ENCODE data around the gene ANXA4. TPM values are rescaled to one million over a fixed set of nuclear protein-coding genes. Genes with fewer than 3 reads are reported as not detected.

ANXA4 gene
- total RNA-seq, 1 experiment from 2014 or later, result 51.1 TPM

DNA sequence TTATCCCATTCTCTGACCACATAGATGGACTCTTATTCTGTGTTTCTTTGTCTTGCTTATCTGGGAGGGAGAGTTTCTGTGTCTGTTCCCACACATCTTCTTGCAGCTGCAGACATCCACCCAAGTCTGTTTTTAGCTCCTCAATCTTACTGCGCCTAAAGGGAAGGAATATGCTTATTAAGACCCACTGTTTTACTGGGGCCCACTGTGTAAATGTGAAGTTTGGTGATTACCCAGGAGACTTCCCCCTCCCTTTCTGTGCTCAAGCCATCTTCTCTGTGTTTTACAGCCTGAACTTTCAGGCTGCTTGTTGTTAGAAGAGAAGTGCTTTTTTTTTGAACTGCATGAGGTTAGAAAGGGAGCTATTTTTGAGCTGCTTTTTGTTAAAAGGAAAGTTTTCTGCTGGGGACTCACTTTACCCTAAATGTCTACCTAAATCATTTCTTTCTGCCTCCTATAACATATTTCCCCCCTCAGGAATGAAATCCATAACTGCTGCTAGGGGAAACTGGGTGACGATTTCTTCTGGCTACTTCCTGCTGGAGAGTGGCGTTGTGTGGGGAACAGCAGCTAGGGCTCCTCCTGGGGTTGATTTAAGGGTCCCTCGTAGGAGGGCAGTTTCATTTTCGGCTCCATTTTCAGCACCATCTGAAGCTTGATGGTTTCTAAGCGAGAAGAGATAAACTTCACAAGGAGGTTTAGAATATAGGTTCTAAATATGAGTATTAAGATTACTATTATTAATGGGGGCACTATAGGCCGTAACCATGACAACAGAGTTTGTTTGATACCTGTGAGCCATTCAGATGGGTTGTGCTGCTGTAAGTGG is 48.1 kb downstream of the ANXA4 start:
- no TSS peak for BruUV-seq (replicated peaks)

DNA sequence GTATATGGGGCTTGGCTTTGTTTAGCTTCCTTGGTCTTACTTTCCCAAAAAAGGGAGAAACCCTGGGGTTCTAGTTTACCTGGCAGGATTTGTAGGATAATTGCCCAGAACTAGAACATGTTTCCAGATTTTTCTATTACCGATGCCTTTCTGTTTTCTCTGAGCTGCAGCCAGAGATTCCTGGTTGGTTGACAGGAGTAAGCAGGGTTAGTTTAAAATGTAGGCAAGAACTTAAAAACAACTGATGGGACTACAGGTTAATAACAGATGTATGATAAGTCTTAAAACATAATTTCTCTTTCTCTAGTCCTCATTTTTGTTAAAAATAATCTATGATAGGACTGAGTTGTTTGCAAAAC is 48.6 kb downstream of the ANXA4 start:
- BruUV-seq (replicated peaks), result no TSS peak
- POLR2A ChIA-PET (ENCODE audit: unreplicated experiment), result no interaction called here
- no peaks in the 10 kb centered on the region for H4K20me1 ChIP-seq (ENCODE audit: low read length)
- H3K27ac ChIP-seq (ENCODE audit: low read length), result no peak overlapping the region
- intact Hi-C loops (cut with micrococcal nuclease), result no loop called here
- ATAC-seq (no peak), DNase-seq (no peak)
- no peaks in the 10 kb centered on the region for H3K27me3 ChIP-seq (ENCODE audit: low read length)
- H2AFZ ChIP-seq (ENCODE audit: low read length), result no peak overlapping the region
- CTCF ChIA-PET, result no interaction called here
- H3K9me2 ChIP-seq (replicated peaks; ENCODE audit: low read length), result no peaks in the 10 kb centered on the region
- no peak for TF ChIP-seq EZH2 (IDR thresholded peaks at IDR 0.05; ENCODE audit: low read length, unreplicated experiment)
- TF ChIP-seq, protein P1, sequence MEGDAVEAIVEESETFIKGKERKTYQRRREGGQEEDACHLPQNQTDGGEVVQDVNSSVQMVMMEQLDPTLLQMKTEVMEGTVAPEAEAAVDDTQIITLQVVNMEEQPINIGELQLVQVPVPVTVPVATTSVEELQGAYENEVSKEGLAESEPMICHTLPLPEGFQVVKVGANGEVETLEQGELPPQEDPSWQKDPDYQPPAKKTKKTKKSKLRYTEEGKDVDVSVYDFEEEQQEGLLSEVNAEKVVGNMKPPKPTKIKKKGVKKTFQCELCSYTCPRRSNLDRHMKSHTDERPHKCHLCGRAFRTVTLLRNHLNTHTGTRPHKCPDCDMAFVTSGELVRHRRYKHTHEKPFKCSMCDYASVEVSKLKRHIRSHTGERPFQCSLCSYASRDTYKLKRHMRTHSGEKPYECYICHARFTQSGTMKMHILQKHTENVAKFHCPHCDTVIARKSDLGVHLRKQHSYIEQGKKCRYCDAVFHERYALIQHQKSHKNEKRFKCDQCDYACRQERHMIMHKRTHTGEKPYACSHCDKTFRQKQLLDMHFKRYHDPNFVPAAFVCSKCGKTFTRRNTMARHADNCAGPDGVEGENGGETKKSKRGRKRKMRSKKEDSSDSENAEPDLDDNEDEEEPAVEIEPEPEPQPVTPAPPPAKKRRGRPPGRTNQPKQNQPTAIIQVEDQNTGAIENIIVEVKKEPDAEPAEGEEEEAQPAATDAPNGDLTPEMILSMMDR (conservative IDR thresholded peaks at IDR 0.05; ENCODE audit: low read depth, low read length), result no peak
- TF ChIP-seq EZH2phosphoT487 (IDR thresholded peaks at IDR 0.05; ENCODE audit: borderline replicate concordance, low read length), result no peak
- no peaks in the 10 kb centered on the region for H3K79me2 ChIP-seq (ENCODE audit: low read length)
- no peaks in the 10 kb centered on the region for H3K9me3 ChIP-seq (ENCODE audit: low read length)
- H3K4me2 ChIP-seq (ENCODE audit: low read length), result no peak overlapping the region
- no peaks in the 10 kb centered on the region for H3F3A ChIP-seq (ENCODE audit: low read length, unreplicated experiment)
- no peak overlapping the region for H3K4me3 ChIP-seq (ENCODE audit: low read length)
- H3K9ac ChIP-seq (ENCODE audit: low read length), result no peak overlapping the region
- no peaks in the 10 kb centered on the region for H3K4me1 ChIP-seq (ENCODE audit: insufficient read depth, low read length)
- H3K36me3 ChIP-seq (ENCODE audit: low read depth, low read length), result no peaks in the 10 kb centered on the region; the same call in 1 of the 2 replicates

More for the DNA sequence above, 48.1 kb downstream of the ANXA4 start:
- ATAC-seq (no peak), DNase-seq (no peak)
- Histone ChIP-seq H3K4me2 (ENCODE audit: low read length) (no peak overlapping the region), H3K9ac (ENCODE audit: low read length) (no peak overlapping the region), H3K79me2 (ENCODE audit: low read length) (no peaks in the 10 kb centered on the region), H3K27me3 (ENCODE audit: low read length) (no peaks in the 10 kb centered on the region), H3K36me3 (ENCODE audit: low read depth, low read length) (no peaks in the 10 kb centered on the region; the same call in 1 of the 2 replicates), H3K27ac (ENCODE audit: low read length) (no peak overlapping the region), H3K4me3 (ENCODE audit: low read length) (no peak overlapping the region), H3F3A (ENCODE audit: low read length, unreplicated experiment) (no peaks in the 10 kb centered on the region), H4K20me1 (ENCODE audit: low read length) (no peaks in the 10 kb centered on the region), H3K4me1 (ENCODE audit: insufficient read depth, low read length) (no peaks in the 10 kb centered on the region), H3K9me3 (ENCODE audit: low read length) (no peaks in the 10 kb centered on the region), H2AFZ (ENCODE audit: low read length) (no peak overlapping the region), H3K9me2 (replicated peaks; ENCODE audit: low read length) (no peaks in the 10 kb centered on the region)
- intact Hi-C loops (cut with micrococcal nuclease), result no loop called here
- CTCF ChIA-PET, result no interaction called here
- TF ChIP-seq, protein P1 (conservative IDR thresholded peaks at IDR 0.05; ENCODE audit: low read depth, low read length), result no peak
- TF ChIP-seq EZH2phosphoT487 (IDR thresholded peaks at IDR 0.05; ENCODE audit: borderline replicate concordance, low read length) (no peak), EZH2 (IDR thresholded peaks at IDR 0.05; ENCODE audit: low read length, unreplicated experiment) (no peak)
- POLR2A ChIA-PET (ENCODE audit: unreplicated experiment), result interaction anchor here (0.6 kb wide), 1 partner anchor 11 kb away, joined by 20 read pairs; no protein-coding TSS in a partner anchor

DNA sequence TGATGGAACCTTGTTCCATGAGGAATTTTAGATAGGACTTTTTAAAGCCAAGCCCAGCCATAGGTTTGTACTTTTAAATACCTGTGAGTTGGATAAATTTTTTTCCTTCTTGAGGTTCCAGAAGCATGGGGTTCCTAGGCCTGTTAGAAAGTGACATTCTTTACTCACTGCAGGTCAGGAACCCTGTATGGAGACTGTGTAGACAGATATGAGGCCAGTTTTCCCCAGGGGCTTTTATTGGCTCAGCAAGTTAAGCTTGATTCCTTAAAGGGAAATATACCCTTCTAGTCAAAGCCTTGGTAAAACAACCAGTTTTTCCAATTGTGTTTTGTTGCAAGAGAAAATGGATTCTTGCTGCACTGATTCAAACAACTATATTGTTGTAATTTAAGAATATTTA is 49.1 kb downstream of the ANXA4 start:
- Histone ChIP-seq H3K9me3 (ENCODE audit: low read length) (no peaks in the 10 kb centered on the region), H3K27me3 (ENCODE audit: low read length) (no peaks in the 10 kb centered on the region), H3K36me3 (ENCODE audit: low read depth, low read length) (no peaks in the 10 kb centered on the region; the same call in 1 of the 2 replicates), H3K4me2 (ENCODE audit: low read length) (no peak overlapping the region), H3F3A (ENCODE audit: low read length, unreplicated experiment) (no peaks in the 10 kb centered on the region), H3K9ac (ENCODE audit: low read length) (no peak overlapping the region), H3K4me3 (ENCODE audit: low read length) (no peak overlapping the region), H3K4me1 (ENCODE audit: insufficient read depth, low read length) (no peaks in the 10 kb centered on the region), H2AFZ (ENCODE audit: low read length) (no peak overlapping the region), H3K9me2 (replicated peaks; ENCODE audit: low read length) (no peaks in the 10 kb centered on the region), H4K20me1 (ENCODE audit: low read length) (no peaks in the 10 kb centered on the region), H3K27ac (ENCODE audit: low read length) (no peak overlapping the region), H3K79me2 (ENCODE audit: low read length) (no peaks in the 10 kb centered on the region)
- DNase-seq (no peak), ATAC-seq (no peak)
- no TSS peak for BruUV-seq (replicated peaks)
- ChIA-PET CTCF (no interaction called here), POLR2A (ENCODE audit: unreplicated experiment) (no interaction called here)
- TF ChIP-seq, protein P1 (conservative IDR thresholded peaks at IDR 0.05; ENCODE audit: low read depth, low read length), result no peak
- no peak for TF ChIP-seq EZH2 (IDR thresholded peaks at IDR 0.05; ENCODE audit: low read length, unreplicated experiment)
- no peak for TF ChIP-seq EZH2phosphoT487 (IDR thresholded peaks at IDR 0.05; ENCODE audit: borderline replicate concordance, low read length)
- intact Hi-C loops (cut with micrococcal nuclease), result no loop called here

Measured in PC-3 (cell line).